WTC11 (cell line): Measurements from ENCODE around the gene DNTT. TPM values are rescaled to one million over a fixed set of nuclear protein-coding genes. Genes with fewer than 3 reads are reported as not detected.

Experiments used
- ATAC-seq: fragments of 200-7000 bp; cut with Tn5 transposase; 2 replicates; pipeline ENCODE4 v1.10.0; 2021; ENCODE audit warnings: mild to moderate bottlenecking, moderate library complexity
- CTCF ChIA-PET: fragments of 300-600 bp; sonication (Branson Sonifier 250); formaldehyde crosslinking; loops from one replicate; lab custom pipeline; 2021; ENCODE audit warnings: antibody characterized with exemption; lab: Charles Lee
- POLR2A ChIA-PET: fragments of 350-600 bp; sonication (Branson Sonifier 250); formaldehyde crosslinking; loops from one replicate; lab custom pipeline; 2021; ENCODE audit warnings: antibody characterized with exemption; lab: Charles Lee
- DNase-seq: peaks from one replicate; pipeline ENCODE4 v3.0.0; 2021; ENCODE audit warnings: low spot score
- H3K27ac Mint-ChIP-seq: 2 replicates; pipeline ENCODE4 v1.8.0; 2021; ENCODE audit warnings: mixed read lengths
- H3K27me3 Mint-ChIP-seq: 2 replicates; pipeline ENCODE4 v1.8.0; 2021; ENCODE audit warnings: low read depth, mild to moderate bottlenecking, moderate library complexity, mixed read lengths
- H3K36me3 Mint-ChIP-seq: 2 replicates; pipeline ENCODE4 v1.8.0; 2021; ENCODE audit warnings: mixed read lengths
- H3K4me1 Mint-ChIP-seq: 2 replicates; pipeline ENCODE4 v1.8.0; 2022; ENCODE audit warnings: mixed read lengths
- H3K4me3 Mint-ChIP-seq: 2 replicates; pipeline ENCODE4 v1.8.0; 2021; ENCODE audit warnings: mild to moderate bottlenecking, moderate library complexity, mixed read lengths
- H3K9me3 Mint-ChIP-seq: 2 replicates; pipeline ENCODE4 v1.8.0; 2021; ENCODE audit warnings: mixed read lengths
- ELF4 ChIP-seq: sonication (generic); formaldehyde crosslinking; IDR thresholded peaks from 2 replicates; pipeline ENCODE4 v1.8.1; 2022; ENCODE audit warnings: low read depth, mild to moderate bottlenecking, moderate library complexity, missing genetic modification reagents
- FOXJ3 ChIP-seq: sonication (generic); formaldehyde crosslinking; IDR thresholded peaks from 2 replicates; pipeline ENCODE4 v1.9.0; 2021; ENCODE audit warnings: missing genetic modification reagents, mild to moderate bottlenecking, borderline replicate concordance
- FOXP1 ChIP-seq: sonication (generic); formaldehyde crosslinking; IDR thresholded peaks from 2 replicates; pipeline ENCODE4 v1.8.0; 2022; ENCODE audit warnings: missing genetic modification reagents, mild to moderate bottlenecking, moderate library complexity, borderline replicate concordance
- GTF2I ChIP-seq: fragments of 250-450 bp; sonication (Bioruptor Pico); conservative IDR thresholded peaks from 2 replicates; pipeline ENCODE4 v1.4.0; 2021; ENCODE audit warnings: mild to moderate bottlenecking
- IRF2 ChIP-seq: sonication (generic); formaldehyde crosslinking; IDR thresholded peaks from 2 replicates; pipeline ENCODE4 v1.8.0; 2022; ENCODE audit warnings: low read depth, missing genetic modification reagents, borderline replicate concordance
- KAT7 ChIP-seq: sonication (generic); formaldehyde crosslinking; IDR thresholded peaks from 2 replicates; pipeline ENCODE4 v1.8.1; 2023; ENCODE audit warnings: missing genetic modification reagents, mild to moderate bottlenecking, borderline replicate concordance
- MYBL2 ChIP-seq: sonication (generic); formaldehyde crosslinking; IDR thresholded peaks from 2 replicates; pipeline ENCODE4 v1.8.1; 2023; ENCODE audit warnings: mild to moderate bottlenecking, moderate library complexity, missing genetic modification reagents
- NR3C1 ChIP-seq: sonication (generic); formaldehyde crosslinking; conservative IDR thresholded peaks from 2 replicates; pipeline ENCODE4 v1.8.1; 2023; ENCODE audit warnings: low read depth, mild to moderate bottlenecking, missing genetic modification reagents
- PRRX2 ChIP-seq: fragments of 250-450 bp; sonication (Bioruptor Pico); IDR thresholded peaks from 2 replicates; pipeline ENCODE4 v1.8.0; 2021; ENCODE audit warnings: mild to moderate bottlenecking
- RELA ChIP-seq: sonication (generic); formaldehyde crosslinking; IDR thresholded peaks from 2 replicates; pipeline ENCODE4 v1.8.1; 2022; ENCODE audit warnings: missing genetic modification reagents, mild to moderate bottlenecking, borderline replicate concordance
- SOX15 ChIP-seq: fragments of 250-450 bp; sonication (Bioruptor Pico); IDR thresholded peaks from 2 replicates; pipeline ENCODE4 v1.9.0; 2021; ENCODE audit warnings: mild to moderate bottlenecking
- ZNF138 ChIP-seq: sonication (generic); formaldehyde crosslinking; conservative IDR thresholded peaks from 2 replicates; pipeline ENCODE4 v1.8.1; 2022; ENCODE audit warnings: mild to moderate bottlenecking, moderate library complexity, missing genetic modification reagents
- ZNF416 ChIP-seq: fragments of 250-450 bp; sonication (Bioruptor Pico); IDR thresholded peaks from 2 replicates; pipeline ENCODE4 v1.9.0; 2021; ENCODE audit warnings: mild to moderate bottlenecking, inconsistent platforms
- total RNA-seq: library from RNA; stranded (reverse); gene quantifications from 3 replicates; pipeline ENCODE4 v1.2.3, GENCODE V29; 2021
- TF ChIP-seq, protein P1 (sequence below): sonication (generic); formaldehyde crosslinking; IDR thresholded peaks from 2 replicates; pipeline ENCODE4 v1.8.0; 2022; ENCODE audit warnings: mild to moderate bottlenecking, missing genetic modification reagents
- TF ChIP-seq, protein P2 (sequence below): sonication (generic); formaldehyde crosslinking; IDR thresholded peaks from 2 replicates; pipeline ENCODE4 v1.8.0; 2023; ENCODE audit warnings: mild to moderate bottlenecking, missing genetic modification reagents
- TF ChIP-seq, protein P3 (sequence below): sonication (generic); formaldehyde crosslinking; IDR thresholded peaks from 2 replicates; pipeline ENCODE4 v1.8.1; 2023; ENCODE audit warnings: mild to moderate bottlenecking, missing genetic modification reagents
- TF ChIP-seq, protein P4 (sequence below): sonication (generic); formaldehyde crosslinking; IDR thresholded peaks from 2 replicates; pipeline ENCODE4 v1.8.1; 2022; ENCODE audit warnings: low read depth, missing genetic modification reagents, borderline replicate concordance
- TF ChIP-seq, protein P5 (sequence below): sonication (generic); formaldehyde crosslinking; IDR thresholded peaks from 2 replicates; pipeline ENCODE4 v1.8.1; 2023; ENCODE audit warnings: mild to moderate bottlenecking, moderate library complexity, missing genetic modification reagents
- TF ChIP-seq, protein P6 (sequence below): fragments of 250-450 bp; sonication (Bioruptor Pico); IDR thresholded peaks from 2 replicates; pipeline ENCODE4 v1.9.0; 2021; ENCODE audit warnings: mild to moderate bottlenecking, borderline replicate concordance

The DNTT gene
- total RNA-seq, 1 experiment from 2014 or later = not detected

DNA sequence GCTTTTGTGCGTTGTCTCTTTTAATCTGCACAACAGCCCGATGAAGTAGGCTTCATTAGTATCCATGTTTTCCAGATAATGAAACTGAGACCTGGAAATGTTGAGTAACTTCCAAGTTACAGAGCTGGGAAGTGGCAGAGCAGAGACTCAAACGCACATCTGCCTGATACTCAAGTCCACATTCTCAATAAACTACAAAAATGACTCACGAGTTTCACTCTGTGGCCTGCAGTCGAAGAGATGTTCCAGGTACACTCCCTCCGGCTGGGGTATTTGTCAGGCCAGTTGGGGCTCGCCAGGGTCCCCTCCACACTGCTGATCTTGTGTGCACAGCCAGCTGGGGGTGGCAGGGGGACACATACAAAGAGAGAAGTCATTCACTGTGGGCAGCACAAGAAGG is 72.2 kb downstream of the DNTT start:
- ChIA-PET CTCF (interaction anchor here (0.6 to 3.4 kb wide), 7 partner anchors 19 to 310 kb away, joined by 3 to 27 read pairs (median 17); partner anchors contain the start of gene TLL2), POLR2A (no interaction called here)
- ATAC-seq (no peak), DNase-seq (no peak)
- Mint-ChIP-seq H3K4me3 (no peak overlapping the region), H3K9me3 (no peaks in the 10 kb centered on the region), H3K27ac (no peak overlapping the region), H3K4me1 (peaks cover 23% of the 10 kb centered on the region), H3K27me3 (peaks cover 7% of the 10 kb centered on the region), H3K36me3 (no peaks in the 10 kb centered on the region)
- TF ChIP-seq PRRX2 (CRISPR knock-in tag) (no peak), SOX15 (no peak), ELF4 (no peak), IRF2 (no peak), ZNF416 (CRISPR knock-in tag) (no peak)
- TF ChIP-seq, protein P1, sequence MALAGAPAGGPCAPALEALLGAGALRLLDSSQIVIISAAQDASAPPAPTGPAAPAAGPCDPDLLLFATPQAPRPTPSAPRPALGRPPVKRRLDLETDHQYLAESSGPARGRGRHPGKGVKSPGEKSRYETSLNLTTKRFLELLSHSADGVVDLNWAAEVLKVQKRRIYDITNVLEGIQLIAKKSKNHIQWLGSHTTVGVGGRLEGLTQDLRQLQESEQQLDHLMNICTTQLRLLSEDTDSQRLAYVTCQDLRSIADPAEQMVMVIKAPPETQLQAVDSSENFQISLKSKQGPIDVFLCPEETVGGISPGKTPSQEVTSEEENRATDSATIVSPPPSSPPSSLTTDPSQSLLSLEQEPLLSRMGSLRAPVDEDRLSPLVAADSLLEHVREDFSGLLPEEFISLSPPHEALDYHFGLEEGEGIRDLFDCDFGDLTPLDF (CRISPR knock-in tag) = no peak
- TF ChIP-seq, protein P2, sequence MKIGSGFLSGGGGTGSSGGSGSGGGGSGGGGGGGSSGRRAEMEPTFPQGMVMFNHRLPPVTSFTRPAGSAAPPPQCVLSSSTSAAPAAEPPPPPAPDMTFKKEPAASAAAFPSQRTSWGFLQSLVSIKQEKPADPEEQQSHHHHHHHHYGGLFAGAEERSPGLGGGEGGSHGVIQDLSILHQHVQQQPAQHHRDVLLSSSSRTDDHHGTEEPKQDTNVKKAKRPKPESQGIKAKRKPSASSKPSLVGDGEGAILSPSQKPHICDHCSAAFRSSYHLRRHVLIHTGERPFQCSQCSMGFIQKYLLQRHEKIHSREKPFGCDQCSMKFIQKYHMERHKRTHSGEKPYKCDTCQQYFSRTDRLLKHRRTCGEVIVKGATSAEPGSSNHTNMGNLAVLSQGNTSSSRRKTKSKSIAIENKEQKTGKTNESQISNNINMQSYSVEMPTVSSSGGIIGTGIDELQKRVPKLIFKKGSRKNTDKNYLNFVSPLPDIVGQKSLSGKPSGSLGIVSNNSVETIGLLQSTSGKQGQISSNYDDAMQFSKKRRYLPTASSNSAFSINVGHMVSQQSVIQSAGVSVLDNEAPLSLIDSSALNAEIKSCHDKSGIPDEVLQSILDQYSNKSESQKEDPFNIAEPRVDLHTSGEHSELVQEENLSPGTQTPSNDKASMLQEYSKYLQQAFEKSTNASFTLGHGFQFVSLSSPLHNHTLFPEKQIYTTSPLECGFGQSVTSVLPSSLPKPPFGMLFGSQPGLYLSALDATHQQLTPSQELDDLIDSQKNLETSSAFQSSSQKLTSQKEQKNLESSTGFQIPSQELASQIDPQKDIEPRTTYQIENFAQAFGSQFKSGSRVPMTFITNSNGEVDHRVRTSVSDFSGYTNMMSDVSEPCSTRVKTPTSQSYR (CRISPR knock-in tag) = no peak
- TF ChIP-seq, protein P3, sequence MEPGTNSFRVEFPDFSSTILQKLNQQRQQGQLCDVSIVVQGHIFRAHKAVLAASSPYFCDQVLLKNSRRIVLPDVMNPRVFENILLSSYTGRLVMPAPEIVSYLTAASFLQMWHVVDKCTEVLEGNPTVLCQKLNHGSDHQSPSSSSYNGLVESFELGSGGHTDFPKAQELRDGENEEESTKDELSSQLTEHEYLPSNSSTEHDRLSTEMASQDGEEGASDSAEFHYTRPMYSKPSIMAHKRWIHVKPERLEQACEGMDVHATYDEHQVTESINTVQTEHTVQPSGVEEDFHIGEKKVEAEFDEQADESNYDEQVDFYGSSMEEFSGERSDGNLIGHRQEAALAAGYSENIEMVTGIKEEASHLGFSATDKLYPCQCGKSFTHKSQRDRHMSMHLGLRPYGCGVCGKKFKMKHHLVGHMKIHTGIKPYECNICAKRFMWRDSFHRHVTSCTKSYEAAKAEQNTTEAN = no peak

DNA sequence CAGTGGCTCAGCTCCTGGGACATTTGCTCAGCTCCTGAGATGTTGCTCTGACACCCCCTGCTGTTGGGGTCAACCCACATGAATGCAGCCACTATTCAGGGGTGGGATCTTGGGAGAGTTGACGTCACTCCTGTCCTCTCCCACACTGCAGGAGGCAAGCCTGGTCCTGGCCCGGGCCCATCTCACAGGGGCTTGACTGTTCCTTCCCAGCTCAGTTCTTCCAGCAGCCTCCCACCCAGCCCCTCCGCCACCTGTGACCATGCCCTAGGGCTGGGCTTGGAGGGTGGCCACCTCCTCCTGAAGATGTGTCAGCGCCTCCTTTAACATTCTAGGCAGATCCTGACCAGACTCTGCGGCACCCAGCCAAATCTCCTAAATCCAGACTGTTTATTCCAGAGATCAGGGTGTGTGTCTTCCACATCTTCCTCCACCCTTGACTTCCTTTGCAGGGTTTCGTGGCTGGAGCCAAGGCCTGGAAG is 73.6 kb downstream of the DNTT start:
- ATAC-seq (no peak), DNase-seq (no peak)
- Mint-ChIP-seq H3K27ac (no peak overlapping the region), H3K27me3 (peaks cover 7% of the 10 kb centered on the region), H3K36me3 (no peaks in the 10 kb centered on the region), H3K9me3 (no peaks in the 10 kb centered on the region), H3K4me3 (no peak overlapping the region), H3K4me1 (peaks cover 16% of the 10 kb centered on the region)
- ChIA-PET POLR2A (no interaction called here), CTCF (interaction anchor here (0.9 to 2.7 kb wide), 11 partner anchors 17 to 148 kb away, joined by 3 to 18 read pairs (median 4); partner anchors contain the start of gene TLL2)
- no peak for TF ChIP-seq ZNF138
- no peak for TF ChIP-seq RELA (CRISPR knock-in tag)
- TF ChIP-seq GTF2I (CRISPR knock-in tag) = no peak
- TF ChIP-seq, protein P4, sequence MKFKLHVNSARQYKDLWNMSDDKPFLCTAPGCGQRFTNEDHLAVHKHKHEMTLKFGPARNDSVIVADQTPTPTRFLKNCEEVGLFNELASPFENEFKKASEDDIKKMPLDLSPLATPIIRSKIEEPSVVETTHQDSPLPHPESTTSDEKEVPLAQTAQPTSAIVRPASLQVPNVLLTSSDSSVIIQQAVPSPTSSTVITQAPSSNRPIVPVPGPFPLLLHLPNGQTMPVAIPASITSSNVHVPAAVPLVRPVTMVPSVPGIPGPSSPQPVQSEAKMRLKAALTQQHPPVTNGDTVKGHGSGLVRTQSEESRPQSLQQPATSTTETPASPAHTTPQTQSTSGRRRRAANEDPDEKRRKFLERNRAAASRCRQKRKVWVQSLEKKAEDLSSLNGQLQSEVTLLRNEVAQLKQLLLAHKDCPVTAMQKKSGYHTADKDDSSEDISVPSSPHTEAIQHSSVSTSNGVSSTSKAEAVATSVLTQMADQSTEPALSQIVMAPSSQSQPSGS (CRISPR knock-in tag) = no peak
- no peak for TF ChIP-seq KAT7 (CRISPR knock-in tag)

DNA sequence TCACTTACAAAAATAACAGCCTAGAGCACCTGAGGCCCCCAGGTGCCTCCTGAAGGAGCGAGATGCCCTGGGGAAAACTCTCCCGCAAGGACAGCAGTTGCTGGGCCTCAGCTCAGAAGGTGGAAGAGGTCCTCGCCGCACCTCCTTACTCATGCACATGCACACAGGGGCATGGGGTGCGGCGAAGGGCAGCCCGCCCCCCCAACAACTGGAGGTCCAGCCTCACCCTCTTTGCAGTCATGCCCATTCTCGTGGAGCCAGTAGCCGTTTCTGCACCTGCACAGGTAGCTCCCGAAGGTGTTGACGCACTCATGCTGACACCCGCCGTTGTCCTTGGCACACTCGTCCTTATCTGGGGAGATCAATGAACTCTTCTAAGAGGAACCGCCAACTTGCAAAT is 74.5 kb downstream of the DNTT start:
- ChIA-PET POLR2A (no interaction called here), CTCF (interaction anchor here (1.0 to 2.7 kb wide), 6 partner anchors 16 to 149 kb away, joined by 3 to 17 read pairs (median 6); no protein-coding TSS in a partner anchor)
- Mint-ChIP-seq H3K9me3 (no peaks in the 10 kb centered on the region), H3K36me3 (no peaks in the 10 kb centered on the region), H3K4me3 (no peak overlapping the region), H3K27me3 (peaks cover 7% of the 10 kb centered on the region), H3K4me1 (peaks cover 16% of the 10 kb centered on the region), H3K27ac (no peak overlapping the region)
- ATAC-seq (no peak), DNase-seq (no peak)
- TF ChIP-seq KAT7 (CRISPR knock-in tag) (no peak), FOXJ3 (CRISPR knock-in tag) (no peak), GTF2I (CRISPR knock-in tag) (no peak), MYBL2 (CRISPR knock-in tag) (no peak), NR3C1 (no peak), FOXP1 (CRISPR knock-in tag) (no peak)
- TF ChIP-seq, protein P5, sequence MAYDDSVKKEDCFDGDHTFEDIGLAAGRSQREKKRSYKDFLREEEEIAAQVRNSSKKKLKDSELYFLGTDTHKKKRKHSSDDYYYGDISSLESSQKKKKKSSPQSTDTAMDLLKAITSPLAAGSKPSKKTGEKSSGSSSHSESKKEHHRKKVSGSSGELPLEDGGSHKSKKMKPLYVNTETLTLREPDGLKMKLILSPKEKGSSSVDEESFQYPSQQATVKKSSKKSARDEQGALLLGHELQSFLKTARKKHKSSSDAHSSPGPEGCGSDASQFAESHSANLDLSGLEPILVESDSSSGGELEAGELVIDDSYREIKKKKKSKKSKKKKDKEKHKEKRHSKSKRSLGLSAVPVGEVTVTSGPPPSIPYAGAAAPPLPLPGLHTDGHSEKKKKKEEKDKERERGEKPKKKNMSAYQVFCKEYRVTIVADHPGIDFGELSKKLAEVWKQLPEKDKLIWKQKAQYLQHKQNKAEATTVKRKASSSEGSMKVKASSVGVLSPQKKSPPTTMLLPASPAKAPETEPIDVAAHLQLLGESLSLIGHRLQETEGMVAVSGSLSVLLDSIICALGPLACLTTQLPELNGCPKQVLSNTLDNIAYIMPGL (CRISPR knock-in tag) = no peak
- TF ChIP-seq, protein P6, sequence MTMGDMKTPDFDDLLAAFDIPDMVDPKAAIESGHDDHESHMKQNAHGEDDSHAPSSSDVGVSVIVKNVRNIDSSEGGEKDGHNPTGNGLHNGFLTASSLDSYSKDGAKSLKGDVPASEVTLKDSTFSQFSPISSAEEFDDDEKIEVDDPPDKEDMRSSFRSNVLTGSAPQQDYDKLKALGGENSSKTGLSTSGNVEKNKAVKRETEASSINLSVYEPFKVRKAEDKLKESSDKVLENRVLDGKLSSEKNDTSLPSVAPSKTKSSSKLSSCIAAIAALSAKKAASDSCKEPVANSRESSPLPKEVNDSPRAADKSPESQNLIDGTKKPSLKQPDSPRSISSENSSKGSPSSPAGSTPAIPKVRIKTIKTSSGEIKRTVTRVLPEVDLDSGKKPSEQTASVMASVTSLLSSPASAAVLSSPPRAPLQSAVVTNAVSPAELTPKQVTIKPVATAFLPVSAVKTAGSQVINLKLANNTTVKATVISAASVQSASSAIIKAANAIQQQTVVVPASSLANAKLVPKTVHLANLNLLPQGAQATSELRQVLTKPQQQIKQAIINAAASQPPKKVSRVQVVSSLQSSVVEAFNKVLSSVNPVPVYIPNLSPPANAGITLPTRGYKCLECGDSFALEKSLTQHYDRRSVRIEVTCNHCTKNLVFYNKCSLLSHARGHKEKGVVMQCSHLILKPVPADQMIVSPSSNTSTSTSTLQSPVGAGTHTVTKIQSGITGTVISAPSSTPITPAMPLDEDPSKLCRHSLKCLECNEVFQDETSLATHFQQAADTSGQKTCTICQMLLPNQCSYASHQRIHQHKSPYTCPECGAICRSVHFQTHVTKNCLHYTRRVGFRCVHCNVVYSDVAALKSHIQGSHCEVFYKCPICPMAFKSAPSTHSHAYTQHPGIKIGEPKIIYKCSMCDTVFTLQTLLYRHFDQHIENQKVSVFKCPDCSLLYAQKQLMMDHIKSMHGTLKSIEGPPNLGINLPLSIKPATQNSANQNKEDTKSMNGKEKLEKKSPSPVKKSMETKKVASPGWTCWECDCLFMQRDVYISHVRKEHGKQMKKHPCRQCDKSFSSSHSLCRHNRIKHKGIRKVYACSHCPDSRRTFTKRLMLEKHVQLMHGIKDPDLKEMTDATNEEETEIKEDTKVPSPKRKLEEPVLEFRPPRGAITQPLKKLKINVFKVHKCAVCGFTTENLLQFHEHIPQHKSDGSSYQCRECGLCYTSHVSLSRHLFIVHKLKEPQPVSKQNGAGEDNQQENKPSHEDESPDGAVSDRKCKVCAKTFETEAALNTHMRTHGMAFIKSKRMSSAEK = no peak
